ENCODE data around the gene IFI6. TPM values are rescaled to one million over a fixed set of nuclear protein-coding genes. Genes with fewer than 3 reads are reported as not detected.
"Not testable (repeated sequence)": the region's sequence is repeated elsewhere in the genome, so short reads cannot be mapped to it uniquely, and the experiment has no call there.

The IFI6 gene
- total and polyA plus RNA-seq, 2 donors (not counting 1 experiment from before 2014, with no cell fraction given), result 43.7 to 68.4 TPM

GRCh38 chr1:27623327-27624212, 48.4 kb downstream of the IFI6 start:
- peaks cover 3% of the 10 kb centered on the region for H3K27me3 ChIP-seq (ENCODE audit: control insufficient read depth, insufficient read depth, low read length)
- DNase-seq (ENCODE audit: low read depth in 2 of 2), result no peak
- H3K36me3 ChIP-seq (ENCODE audit: control insufficient read depth, insufficient read depth, low read length), result no peaks in the 10 kb centered on the region
- no peak overlapping the region for H3K4me2 ChIP-seq (ENCODE audit: extremely low read depth, insufficient read depth, low read length)
- no peak overlapping the region for H2AFZ ChIP-seq (ENCODE audit: low read length)
- H3K79me2 ChIP-seq (ENCODE audit: control insufficient read depth, insufficient read depth, low read length), result no peaks in the 10 kb centered on the region
- no peaks in the 10 kb centered on the region for H4K20me1 ChIP-seq (ENCODE audit: control insufficient read depth, extremely low read depth, insufficient read depth, low read length)
- no peaks in the 10 kb centered on the region for H3K9me3 ChIP-seq (ENCODE audit: control insufficient read depth, insufficient read depth, low read depth, low read length)
- H3K4me3 ChIP-seq (replicated peaks in 1 of 4; ENCODE audit: control extremely low read depth in 1 of 4, insufficient read depth in 1 of 4, low read depth in 3 of 4, low read length in 4 of 4), result no peak overlapping the region
- H3K27ac ChIP-seq (ENCODE audit: insufficient read depth, low read length), result no peak overlapping the region
- no peak overlapping the region for H3K9ac ChIP-seq (ENCODE audit: insufficient read depth, low read length)
- TF ChIP-seq EZH2 (IDR thresholded peaks at IDR 0.05; ENCODE audit: low read length, missing control alignments) (no peak), CTCF (conservative IDR thresholded peaks at IDR 0.05 in 1 of 2, IDR thresholded peaks at IDR 0.05 in 1 of 2; ENCODE audit: low read depth in 1 of 2, low read length in 2 of 2) (no peak)
- no peaks in the 10 kb centered on the region for H3K4me1 ChIP-seq (ENCODE audit: control insufficient read depth, extremely low read depth, insufficient read depth, low read length)

- Histone ChIP-seq H3K4me3 (replicated peaks in 1 of 4; ENCODE audit: control extremely low read depth in 1 of 4, insufficient read depth in 1 of 4, low read depth in 3 of 4, low read length in 4 of 4) (no peak overlapping the region), H3K4me2 (ENCODE audit: extremely low read depth, insufficient read depth, low read length) (no peak overlapping the region), H4K20me1 (ENCODE audit: control insufficient read depth, extremely low read depth, insufficient read depth, low read length) (no peaks in the 10 kb centered on the region), H3K36me3 (ENCODE audit: control insufficient read depth, insufficient read depth, low read length) (no peaks in the 10 kb centered on the region), H3K79me2 (ENCODE audit: control insufficient read depth, insufficient read depth, low read length) (no peaks in the 10 kb centered on the region), H3K4me1 (ENCODE audit: control insufficient read depth, extremely low read depth, insufficient read depth, low read length) (no peaks in the 10 kb centered on the region), H2AFZ (ENCODE audit: low read length) (no peak overlapping the region), H3K27ac (ENCODE audit: insufficient read depth, low read length) (no peak overlapping the region), H3K9ac (ENCODE audit: insufficient read depth, low read length) (no peak overlapping the region), H3K27me3 (ENCODE audit: control insufficient read depth, insufficient read depth, low read length) (no peaks in the 10 kb centered on the region), H3K9me3 (ENCODE audit: control insufficient read depth, insufficient read depth, low read depth, low read length) (no peaks in the 10 kb centered on the region)
- DNase-seq (ENCODE audit: low read depth in 2 of 2), result no peak
- TF ChIP-seq EZH2 (IDR thresholded peaks at IDR 0.05; ENCODE audit: low read length, missing control alignments), result no peak
- no peak for TF ChIP-seq CTCF (conservative IDR thresholded peaks at IDR 0.05 in 1 of 2, IDR thresholded peaks at IDR 0.05 in 1 of 2; ENCODE audit: low read depth in 1 of 2, low read length in 2 of 2)
Observed at GRCh38 chr1:27622828-27623227, 49.2 kb downstream of the IFI6 start.

- peak; percentile 43 to 53 for DNase-seq (ENCODE audit: low read depth in 2 of 2)
- no peaks in the 10 kb centered on the region for H3K9me3 ChIP-seq (ENCODE audit: control insufficient read depth, insufficient read depth, low read depth, low read length)
- H4K20me1 ChIP-seq (ENCODE audit: control insufficient read depth, extremely low read depth, insufficient read depth, low read length), result no peaks in the 10 kb centered on the region
- H3K4me2 ChIP-seq (ENCODE audit: extremely low read depth, insufficient read depth, low read length), result no peak overlapping the region
- H3K79me2 ChIP-seq (ENCODE audit: control insufficient read depth, insufficient read depth, low read length), result no peaks in the 10 kb centered on the region
- H3K27ac ChIP-seq (ENCODE audit: insufficient read depth, low read length), result no peak overlapping the region
- H3K4me1 ChIP-seq (ENCODE audit: control insufficient read depth, extremely low read depth, insufficient read depth, low read length), result no peaks in the 10 kb centered on the region
- no peaks in the 10 kb centered on the region for H3K27me3 ChIP-seq (ENCODE audit: control insufficient read depth, insufficient read depth, low read length)
- H3K36me3 ChIP-seq (ENCODE audit: control insufficient read depth, insufficient read depth, low read length), result no peaks in the 10 kb centered on the region
- H3K4me3 ChIP-seq (replicated peaks in 1 of 4; ENCODE audit: control extremely low read depth in 1 of 4, insufficient read depth in 1 of 4, low read depth in 3 of 4, low read length in 4 of 4), result no peak overlapping the region
- TF ChIP-seq CTCF (conservative IDR thresholded peaks at IDR 0.05 in 1 of 2, IDR thresholded peaks at IDR 0.05 in 1 of 2; ENCODE audit: low read depth in 1 of 2, low read length in 2 of 2), result no peak
- TF ChIP-seq EZH2 (IDR thresholded peaks at IDR 0.05; ENCODE audit: low read length, missing control alignments), result no peak
- no peak overlapping the region for H2AFZ ChIP-seq (ENCODE audit: low read length)
- H3K9ac ChIP-seq (ENCODE audit: insufficient read depth, low read length), result no peak overlapping the region
Observed at GRCh38 chr1:27621051-27621920, 50.7 kb downstream of the IFI6 start.

DNA sequence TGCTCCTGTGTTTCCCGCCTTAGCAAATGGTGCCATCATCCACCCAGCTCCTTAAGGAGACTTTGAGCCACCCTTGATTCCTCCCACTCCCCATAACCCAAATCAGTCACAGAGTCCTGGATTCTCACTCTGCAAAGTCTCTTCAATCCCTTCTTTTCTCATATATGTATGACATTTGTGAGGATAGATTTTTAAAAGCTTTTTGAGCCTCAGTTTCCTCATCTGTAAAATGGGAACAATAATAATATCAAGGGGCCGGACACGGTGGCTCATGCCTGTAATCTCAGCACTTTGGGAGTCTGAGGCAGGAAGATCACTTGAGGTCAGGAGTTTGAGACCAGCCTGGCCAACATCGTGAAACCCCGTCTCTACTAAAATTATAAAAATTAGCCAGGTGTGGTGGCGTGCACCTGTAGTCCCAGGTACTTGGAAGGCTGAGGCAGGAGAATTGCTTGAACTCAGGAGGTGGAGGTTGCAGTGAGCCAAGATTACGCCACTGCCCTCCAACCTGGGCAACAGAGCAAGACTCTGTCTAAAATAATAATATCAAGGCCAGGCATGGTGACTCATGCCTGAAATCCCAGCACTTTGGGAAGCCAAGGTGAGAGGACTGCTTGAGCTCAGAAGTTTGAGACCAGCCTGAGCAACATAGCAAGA, 52.1 kb downstream of the IFI6 start:
- not testable (repeated sequence) for H3K9me3 ChIP-seq (ENCODE audit: control insufficient read depth, insufficient read depth, low read depth, low read length); H2AFZ ChIP-seq (ENCODE audit: low read length); H3K27me3 ChIP-seq (ENCODE audit: control insufficient read depth, insufficient read depth, low read length); H3K4me3 ChIP-seq (replicated peaks in 1 of 4; ENCODE audit: control extremely low read depth in 1 of 4, insufficient read depth in 1 of 4, low read depth in 3 of 4, low read length in 4 of 4); H3K4me2 ChIP-seq (ENCODE audit: extremely low read depth, insufficient read depth, low read length); H3K27ac ChIP-seq (ENCODE audit: insufficient read depth, low read length); H3K9ac ChIP-seq (ENCODE audit: insufficient read depth, low read length); H3K4me1 ChIP-seq (ENCODE audit: control insufficient read depth, extremely low read depth, insufficient read depth, low read length); H4K20me1 ChIP-seq (ENCODE audit: control insufficient read depth, extremely low read depth, insufficient read depth, low read length); DNase-seq (ENCODE audit: low read depth in 2 of 2); H3K36me3 ChIP-seq (ENCODE audit: control insufficient read depth, insufficient read depth, low read length); H3K79me2 ChIP-seq (ENCODE audit: control insufficient read depth, insufficient read depth, low read length)

Measured in fibroblast of lung (primary cell).